LNCAP (cell line): ENCODE measurements around the gene PALLD.

ENCODE experiments used
- TF ChIP-seq, protein P1 (sequence below): fragments of 450-650 bp; IDR thresholded peaks from 2 replicates; pipeline ENCODE4 v1.5.1; 2017; ENCODE audit warnings: mild to moderate bottlenecking

Gene PALLD

DNA sequence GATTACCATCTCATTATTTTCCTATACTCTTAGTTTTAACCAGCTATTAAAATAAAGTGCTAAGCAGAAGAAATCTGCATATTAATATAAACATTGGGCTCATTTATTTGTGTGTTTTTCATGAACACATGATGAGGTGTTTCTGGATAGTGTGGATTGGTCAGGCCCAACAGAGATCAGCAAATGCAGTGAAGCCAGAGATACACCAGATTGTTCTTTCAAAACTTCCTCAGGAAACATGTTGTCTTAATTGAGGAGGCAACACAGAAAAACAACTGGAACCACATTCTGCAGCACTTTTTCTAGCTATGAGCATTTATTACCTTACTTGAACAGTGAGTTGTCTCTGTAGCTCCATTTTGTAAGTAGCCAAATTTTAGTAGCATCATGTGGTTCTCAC, 69.9 kb downstream of the PALLD start:
- TF ChIP-seq, protein P1, sequence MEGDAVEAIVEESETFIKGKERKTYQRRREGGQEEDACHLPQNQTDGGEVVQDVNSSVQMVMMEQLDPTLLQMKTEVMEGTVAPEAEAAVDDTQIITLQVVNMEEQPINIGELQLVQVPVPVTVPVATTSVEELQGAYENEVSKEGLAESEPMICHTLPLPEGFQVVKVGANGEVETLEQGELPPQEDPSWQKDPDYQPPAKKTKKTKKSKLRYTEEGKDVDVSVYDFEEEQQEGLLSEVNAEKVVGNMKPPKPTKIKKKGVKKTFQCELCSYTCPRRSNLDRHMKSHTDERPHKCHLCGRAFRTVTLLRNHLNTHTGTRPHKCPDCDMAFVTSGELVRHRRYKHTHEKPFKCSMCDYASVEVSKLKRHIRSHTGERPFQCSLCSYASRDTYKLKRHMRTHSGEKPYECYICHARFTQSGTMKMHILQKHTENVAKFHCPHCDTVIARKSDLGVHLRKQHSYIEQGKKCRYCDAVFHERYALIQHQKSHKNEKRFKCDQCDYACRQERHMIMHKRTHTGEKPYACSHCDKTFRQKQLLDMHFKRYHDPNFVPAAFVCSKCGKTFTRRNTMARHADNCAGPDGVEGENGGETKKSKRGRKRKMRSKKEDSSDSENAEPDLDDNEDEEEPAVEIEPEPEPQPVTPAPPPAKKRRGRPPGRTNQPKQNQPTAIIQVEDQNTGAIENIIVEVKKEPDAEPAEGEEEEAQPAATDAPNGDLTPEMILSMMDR = no peak

- TF ChIP-seq, protein P1 = no peak
These were observed 72.4 kb downstream of the PALLD start for GRCh38 chr4:168569066-168569930.

GRCh38 chr4:168569931-168570276, 73.1 kb downstream of the PALLD start:
- TF ChIP-seq, protein P1 = no peak

DNA sequence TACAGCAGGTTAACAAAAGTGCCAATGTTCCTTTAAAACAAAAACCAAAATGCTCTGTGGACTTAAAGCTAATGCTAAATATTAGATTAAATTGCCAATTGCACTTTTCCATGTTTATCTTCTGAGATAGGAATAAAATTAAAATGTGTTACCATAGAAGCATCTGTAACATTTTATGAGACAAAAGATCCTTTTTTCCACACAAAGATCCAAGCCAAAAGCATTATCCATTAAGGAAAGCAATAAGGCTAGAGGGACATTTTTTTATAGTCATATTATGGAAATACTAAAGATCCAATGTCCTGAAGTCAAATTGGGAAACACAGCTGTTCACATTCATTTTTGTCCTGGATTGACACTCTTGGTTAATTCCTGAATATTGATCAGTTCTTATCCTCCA, 73.6 kb downstream of the PALLD start:
- TF ChIP-seq, protein P1 = no peak

- TF ChIP-seq, protein P1 = no peak
These were observed 75.2 kb downstream of the PALLD start for GRCh38 chr4:168572002-168572401.

DNA sequence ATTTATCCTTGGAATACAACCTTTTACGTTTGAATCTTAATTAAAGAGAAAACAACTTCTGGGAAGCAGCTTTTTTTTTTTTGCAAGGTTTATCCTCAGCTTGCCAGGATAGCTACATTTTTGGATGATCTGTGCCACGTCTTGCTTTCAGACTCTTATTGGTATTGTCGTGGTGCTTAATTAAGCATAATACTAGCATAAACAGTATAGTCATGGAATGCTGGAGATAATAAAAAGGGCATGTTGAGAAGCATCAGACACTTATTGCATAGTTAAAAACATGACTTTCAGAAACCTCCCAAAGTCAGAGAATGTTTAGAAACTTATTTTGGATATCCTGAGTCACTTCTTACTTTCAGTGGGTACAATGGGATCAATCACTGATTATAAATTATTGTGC, 77.0 kb downstream of the PALLD start:
- TF ChIP-seq, protein P1 = no peak

- TF ChIP-seq, protein P1 = no peak
These were observed 77.9 kb downstream of the PALLD start for GRCh38 chr4:168574581-168575295.
